NCI-H82 (cell line): ENCODE data around the gene UBA6.
A peak's percentile ranks its signal among the peaks of the same experiment; 100 is the strongest.
"Not testable (repeated sequence)": the region's sequence is repeated elsewhere in the genome, so short reads cannot be mapped to it uniquely, and the experiment has no call there.

Experiments used
- DNase-seq: peaks from one replicate; lab custom pipeline; 2025; lab: John Stamatoyannopoulos, UW

UBA6 gene

DNA sequence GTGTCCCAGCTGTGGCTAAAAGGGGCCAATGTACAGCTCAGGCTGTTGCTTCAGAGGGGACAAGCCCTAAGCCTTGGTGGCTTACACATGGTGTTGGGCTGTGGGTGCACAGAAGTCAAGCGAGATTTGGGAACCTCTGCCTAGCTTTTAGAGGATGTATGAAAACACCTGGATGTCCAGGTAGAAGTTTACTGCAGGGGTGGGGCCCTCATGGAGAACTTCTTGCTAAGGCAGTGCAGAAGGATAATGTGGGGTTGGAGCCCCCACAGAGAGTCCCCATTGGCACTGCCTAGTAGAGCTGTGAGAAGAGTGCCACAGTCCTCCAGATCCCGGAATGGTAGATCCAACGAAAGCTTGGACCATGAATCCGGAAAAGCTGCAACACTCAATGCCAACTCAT is 40.5 kb downstream of the UBA6 start:
- no peak for DNase-seq

- DNase-seq, result peak; percentile 13
Measured at GRCh38 chr4:67659065-67659464, 41.9 kb downstream of the UBA6 start.

GRCh38 chr4:67658302-67658701 is 42.7 kb downstream of the UBA6 start:
- DNase-seq, result no peak

DNA sequence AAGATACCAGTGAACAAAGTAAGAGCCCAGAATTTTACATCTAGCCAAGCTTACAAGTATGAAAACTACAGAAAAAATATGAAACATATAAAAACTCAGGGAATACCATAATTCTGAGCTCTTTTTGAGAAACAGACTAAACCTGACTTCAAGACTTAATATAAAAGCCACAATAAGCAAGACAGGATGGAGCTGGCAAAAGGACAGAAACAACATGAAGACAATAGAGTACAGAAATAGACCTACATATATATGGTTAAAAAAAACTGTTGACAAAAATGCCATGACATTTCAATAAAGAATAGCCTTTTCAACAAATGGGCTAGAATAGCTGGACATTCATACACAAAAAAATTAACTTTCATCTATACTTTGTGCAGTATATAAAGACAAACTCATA is 49.4 kb downstream of the UBA6 start:
- no peak for DNase-seq

- DNase-seq, result no peak
Measured at GRCh38 chr4:67638136-67638535, 62.8 kb downstream of the UBA6 start.

GRCh38 chr4:67636978-67637377 is 64.0 kb downstream of the UBA6 start:
- not testable (repeated sequence) for DNase-seq

- DNase-seq, result no peak
Measured at GRCh38 chr4:67635331-67635730, 65.6 kb downstream of the UBA6 start.

- DNase-seq, result no peak
Measured at GRCh38 chr4:67634741-67635140, 66.2 kb downstream of the UBA6 start.

DNA sequence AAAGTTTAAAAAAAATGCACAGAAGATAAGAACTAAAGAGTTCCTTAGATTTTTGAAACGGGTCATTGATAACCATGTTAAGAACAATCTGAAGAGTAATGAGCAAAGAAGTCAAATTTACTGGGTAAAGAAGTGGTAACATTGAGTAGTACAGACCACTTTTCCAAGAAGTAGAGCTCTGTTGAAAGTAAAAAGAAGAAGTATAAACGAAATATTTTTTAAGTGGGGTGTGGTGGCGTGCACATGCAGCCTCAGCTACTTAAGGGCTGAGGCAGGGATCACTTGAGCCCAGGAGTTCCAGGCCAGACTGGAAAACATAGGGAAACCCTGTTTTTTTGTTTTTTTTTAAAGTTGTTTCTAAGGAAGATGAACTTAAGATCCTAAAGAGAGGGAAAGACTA is 68.5 kb downstream of the UBA6 start:
- no peak for DNase-seq

GRCh38 chr4:67624939-67625338 is 76.0 kb downstream of the UBA6 start:
- no peak for DNase-seq

GRCh38 chr4:67616478-67616877 is 84.5 kb downstream of the UBA6 start:
- DNase-seq, result no peak

GRCh38 chr4:67615119-67615518 is 85.8 kb downstream of the UBA6 start:
- no peak for DNase-seq

DNA sequence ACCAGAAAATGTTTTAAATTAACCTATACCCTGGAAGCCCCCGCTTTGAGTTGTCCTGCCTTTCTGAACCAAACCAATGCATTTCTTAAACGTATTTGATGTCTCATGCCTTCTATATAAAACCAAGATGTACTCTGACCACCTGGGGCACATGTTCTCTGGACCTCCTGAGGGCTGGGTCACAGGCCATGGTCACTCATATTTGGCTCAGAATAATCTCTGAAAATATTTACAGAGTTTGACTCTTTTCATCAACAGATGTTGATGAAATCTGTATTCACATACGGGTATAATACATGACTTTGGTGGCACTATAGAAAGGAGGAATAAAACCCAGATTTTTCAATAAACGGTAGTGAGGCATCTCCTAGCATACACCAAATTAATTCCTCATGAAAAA is 86.8 kb downstream of the UBA6 start:
- no peak for DNase-seq

DNA sequence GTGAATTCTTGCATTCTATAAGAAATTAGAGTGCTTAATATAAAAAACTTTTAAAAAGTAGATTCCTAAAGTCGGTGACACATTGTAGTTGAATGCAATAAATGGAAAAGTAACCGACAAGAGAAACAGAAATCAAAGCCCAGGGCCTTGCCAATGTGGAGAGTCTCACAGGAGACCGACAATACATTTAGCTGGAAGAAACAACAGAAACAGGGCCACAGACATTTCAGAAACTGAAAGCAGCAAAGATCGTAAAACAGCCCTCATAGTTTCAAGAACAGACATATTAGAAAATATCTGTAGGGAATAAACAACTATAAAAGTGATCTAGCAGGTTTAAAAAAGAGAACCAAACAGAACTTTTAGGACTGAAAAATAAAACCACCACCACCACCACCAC is 92.9 kb downstream of the UBA6 start:
- DNase-seq, result no peak

DNA sequence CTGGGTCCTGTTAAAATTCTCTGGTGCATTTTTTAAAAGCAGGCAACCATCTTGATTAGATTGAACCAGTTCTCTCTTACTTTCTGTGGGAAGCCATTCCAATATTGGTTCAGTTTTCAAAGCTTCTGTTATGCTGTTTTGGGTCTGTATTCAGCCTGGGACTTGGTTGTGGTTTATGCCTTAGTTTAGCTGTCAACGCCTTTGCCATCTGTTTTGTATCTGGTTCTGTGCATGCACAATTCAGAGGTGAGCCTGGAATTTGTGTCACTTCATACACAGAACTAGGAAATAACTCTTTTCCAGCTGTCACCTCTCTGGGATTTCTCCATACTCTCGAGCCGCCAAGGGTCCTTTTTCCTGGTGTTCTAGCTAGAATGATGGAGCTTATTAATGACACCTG is 96.2 kb downstream of the UBA6 start:
- no peak for DNase-seq

DNA sequence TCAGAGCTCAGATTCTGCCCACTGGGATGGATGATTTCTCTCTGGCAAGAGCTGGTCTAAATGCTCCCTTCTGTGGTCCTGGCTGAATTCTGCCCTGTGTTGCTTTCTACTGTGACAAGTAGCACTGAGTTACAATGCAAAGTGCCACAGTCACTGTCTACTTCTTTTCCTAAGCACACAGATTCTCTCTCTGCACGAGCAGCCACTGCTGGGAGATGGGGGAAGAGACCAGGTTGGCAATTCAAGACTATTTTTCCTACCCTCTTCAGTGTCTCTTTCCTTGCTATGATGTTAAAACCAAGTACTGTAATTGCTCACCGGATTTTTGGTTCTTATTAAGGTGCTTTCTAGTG is 97.0 kb downstream of the UBA6 start:
- DNase-seq, result no peak

DNA sequence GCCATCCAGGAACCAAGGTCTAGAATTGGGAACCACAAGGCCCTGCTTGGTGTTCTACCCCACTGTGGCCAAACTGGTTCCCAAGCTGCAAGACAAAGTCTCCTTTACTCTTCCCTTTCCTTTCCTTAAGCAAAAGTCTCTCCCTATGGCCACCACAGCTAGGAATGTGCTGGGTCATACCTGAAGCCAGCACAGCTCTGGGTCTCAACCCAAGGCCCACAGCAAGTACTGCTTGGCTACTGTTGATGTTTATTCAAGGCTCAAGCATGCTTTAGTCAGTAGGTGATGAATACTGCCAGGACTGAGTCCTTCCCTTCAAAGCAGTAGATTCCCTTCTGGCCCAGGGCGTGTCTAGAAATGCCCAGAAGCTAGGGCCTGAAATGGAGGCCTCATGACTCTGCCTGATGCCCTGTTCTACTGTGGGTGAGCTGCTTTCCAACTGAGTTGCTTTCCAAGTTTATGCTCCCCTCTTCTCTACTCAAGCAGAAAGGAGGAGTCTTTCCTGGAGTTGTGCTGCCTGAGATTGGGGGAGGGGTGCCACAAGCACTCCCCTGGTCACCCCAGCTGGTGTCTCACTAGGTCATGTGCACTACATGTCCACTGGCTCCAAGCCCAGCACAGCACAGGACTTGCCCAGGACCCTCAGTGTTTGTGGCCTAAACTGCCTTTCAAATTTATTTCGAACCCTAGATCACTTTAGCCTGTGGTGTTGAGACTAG is 97.5 kb downstream of the UBA6 start:
- no peak for DNase-seq

DNA sequence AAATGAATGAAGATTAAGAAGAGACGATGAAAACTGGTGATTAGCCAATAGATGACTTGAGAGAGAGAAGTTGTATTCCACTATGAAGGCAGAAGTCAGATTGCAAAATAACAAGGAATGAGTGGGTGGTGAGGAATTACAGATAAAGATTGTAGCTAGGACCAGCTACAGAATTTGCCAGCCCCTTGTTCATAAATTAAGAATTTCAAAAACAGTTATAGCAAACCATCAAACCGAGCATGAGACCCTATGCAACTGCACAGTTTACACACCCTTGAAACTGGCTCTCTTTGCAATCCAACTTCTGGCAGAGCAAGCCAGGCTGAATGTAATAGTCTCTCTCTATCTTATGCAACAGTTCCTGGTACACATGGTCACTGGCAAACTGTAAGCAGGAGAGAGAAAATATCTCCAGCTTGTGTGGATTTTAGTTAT is 107.2 kb downstream of the UBA6 start:
- no peak for DNase-seq

DNA sequence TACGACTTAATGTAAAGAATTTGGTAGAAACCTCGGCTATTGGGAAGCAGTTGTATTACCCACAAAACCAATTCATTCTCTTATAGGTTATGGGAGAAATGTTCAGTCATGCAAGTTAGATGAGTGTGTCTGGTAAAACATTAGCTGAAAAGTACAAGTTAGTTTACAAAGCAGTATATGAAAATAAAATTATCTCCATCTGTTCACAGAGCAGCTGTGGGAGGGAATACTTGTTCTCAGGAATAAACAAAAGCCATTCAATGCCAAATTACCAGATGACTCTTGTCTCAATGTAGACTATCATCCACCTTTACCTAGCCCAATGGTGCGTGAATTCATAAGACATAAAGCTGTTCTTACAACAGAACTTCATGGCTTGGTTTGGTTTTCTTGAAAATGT is 113.8 kb downstream of the UBA6 start:
- no peak for DNase-seq

DNA sequence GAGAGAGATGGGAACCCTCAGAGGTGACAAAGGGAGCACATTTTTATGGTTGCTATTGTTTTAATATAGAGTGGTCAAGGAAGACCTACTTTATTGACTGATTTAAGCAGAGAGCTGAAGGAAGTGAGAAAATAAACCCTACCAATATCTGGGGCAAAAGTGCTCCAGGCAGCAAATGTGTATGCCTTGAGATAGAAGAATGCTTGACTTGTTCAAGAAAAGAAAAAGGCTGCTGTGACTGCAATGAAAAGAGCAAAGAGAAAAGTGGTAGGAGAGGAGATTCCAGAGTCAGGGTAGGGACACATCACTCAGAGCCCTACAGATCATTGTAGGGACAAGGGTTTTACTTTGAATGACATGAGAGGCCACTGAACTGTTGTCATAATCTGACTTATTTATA is 116.5 kb downstream of the UBA6 start:
- DNase-seq, result no peak

DNA sequence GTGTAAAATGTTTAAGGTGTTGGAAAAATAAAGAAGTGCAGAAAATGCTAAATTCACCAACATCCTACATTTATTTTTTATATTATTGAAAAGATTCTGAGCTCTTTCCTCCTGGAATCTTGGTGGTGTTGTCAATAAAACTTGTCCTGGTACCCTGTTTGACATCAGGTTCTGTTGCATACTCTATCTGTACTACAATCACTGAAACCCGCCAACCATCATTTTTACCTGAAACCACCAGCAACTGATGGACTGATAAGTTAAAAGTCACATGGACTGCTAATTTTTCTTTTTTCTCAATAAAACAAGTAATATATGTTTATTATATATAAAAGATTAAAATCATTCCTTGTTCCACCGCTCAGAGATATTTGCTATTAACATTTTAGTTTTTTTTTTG is 119.0 kb downstream of the UBA6 start:
- no peak for DNase-seq

- DNase-seq, result no peak
Measured at GRCh38 chr4:67581208-67581857, 119.6 kb downstream of the UBA6 start.

GRCh38 chr4:67580577-67580976 is 120.4 kb downstream of the UBA6 start:
- DNase-seq, result no peak

DNA sequence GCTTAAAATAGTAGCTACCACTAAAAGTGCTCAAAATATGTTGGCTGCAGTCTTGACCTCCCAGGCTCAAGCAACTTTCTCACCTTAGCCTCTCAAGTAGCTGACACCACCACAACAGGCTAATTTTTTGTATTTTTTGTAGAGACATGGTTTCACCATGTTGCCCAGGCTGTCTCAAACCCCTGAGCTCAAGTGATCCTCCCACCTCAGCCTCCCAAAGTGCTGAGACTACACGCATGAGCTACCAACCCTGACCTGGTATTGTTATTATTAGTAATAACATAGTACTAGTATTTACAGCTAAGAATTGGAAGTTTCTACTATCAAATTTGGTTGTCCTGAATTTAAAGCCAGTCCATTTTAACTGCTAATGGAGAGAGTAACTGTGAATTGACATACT is 124.4 kb downstream of the UBA6 start:
- no peak for DNase-seq
